WTC11 (cell line): ENCODE measurements around the gene LGR4. TPM values are rescaled to one million over a fixed set of nuclear protein-coding genes. Genes with fewer than 3 reads are reported as not detected.

Experiments used
- ATAC-seq: fragments of 200-7000 bp; cut with Tn5 transposase; 2 replicates; pipeline ENCODE4 v1.10.0; 2021; ENCODE audit warnings: mild to moderate bottlenecking, moderate library complexity
- CTCF ChIA-PET: fragments of 300-600 bp; sonication (Branson Sonifier 250); formaldehyde crosslinking; loops from one replicate; lab custom pipeline; 2021; ENCODE audit warnings: antibody characterized with exemption; lab: Charles Lee
- POLR2A ChIA-PET: fragments of 350-600 bp; sonication (Branson Sonifier 250); formaldehyde crosslinking; loops from one replicate; lab custom pipeline; 2021; ENCODE audit warnings: antibody characterized with exemption; lab: Charles Lee
- DNase-seq: peaks from one replicate; pipeline ENCODE4 v3.0.0; 2021; ENCODE audit warnings: low spot score
- H3K27ac Mint-ChIP-seq: 2 replicates; pipeline ENCODE4 v1.8.0; 2021; ENCODE audit warnings: mixed read lengths
- H3K27me3 Mint-ChIP-seq: 2 replicates; pipeline ENCODE4 v1.8.0; 2021; ENCODE audit warnings: low read depth, mild to moderate bottlenecking, moderate library complexity, mixed read lengths
- H3K36me3 Mint-ChIP-seq: 2 replicates; pipeline ENCODE4 v1.8.0; 2021; ENCODE audit warnings: mixed read lengths
- H3K4me1 Mint-ChIP-seq: 2 replicates; pipeline ENCODE4 v1.8.0; 2022; ENCODE audit warnings: mixed read lengths
- H3K4me3 Mint-ChIP-seq: 2 replicates; pipeline ENCODE4 v1.8.0; 2021; ENCODE audit warnings: mild to moderate bottlenecking, moderate library complexity, mixed read lengths
- H3K9me3 Mint-ChIP-seq: 2 replicates; pipeline ENCODE4 v1.8.0; 2021; ENCODE audit warnings: mixed read lengths
- ATF2 ChIP-seq: sonication (generic); formaldehyde crosslinking; IDR thresholded peaks from 2 replicates; pipeline ENCODE4 v1.8.1; 2022; ENCODE audit warnings: low read depth, missing genetic modification reagents, borderline replicate concordance
- ATF3 ChIP-seq: sonication (generic); formaldehyde crosslinking; conservative IDR thresholded peaks from 2 replicates; pipeline ENCODE4 v1.8.1; 2022; ENCODE audit warnings: mild to moderate bottlenecking, missing genetic modification reagents
- ATF6 ChIP-seq: sonication (generic); formaldehyde crosslinking; IDR thresholded peaks from 2 replicates; pipeline ENCODE4 v1.8.1; 2023; ENCODE audit warnings: mild to moderate bottlenecking, missing genetic modification reagents
- CBFB ChIP-seq: sonication (generic); formaldehyde crosslinking; IDR thresholded peaks from 2 replicates; pipeline ENCODE4 v1.8.1; 2022; ENCODE audit warnings: mild to moderate bottlenecking, low read depth, missing genetic modification reagents
- CDX4 ChIP-seq: fragments of 250-450 bp; sonication (Bioruptor Pico); IDR thresholded peaks from 2 replicates; pipeline ENCODE4 v1.9.0; 2021; ENCODE audit warnings: moderate library complexity, mild to moderate bottlenecking, inconsistent platforms, borderline replicate concordance
- CREB1 ChIP-seq: sonication (generic); formaldehyde crosslinking; IDR thresholded peaks from 2 replicates; pipeline ENCODE4 v1.8.0; 2023; ENCODE audit warnings: mild to moderate bottlenecking, missing genetic modification reagents
- CTCF ChIP-seq: fragments of 200-600 bp; IDR thresholded peaks from 2 replicates; pipeline ENCODE4 v1.8.0; 2022; ENCODE audit warnings: antibody characterized with exemption
- ELF4 ChIP-seq: sonication (generic); formaldehyde crosslinking; IDR thresholded peaks from 2 replicates; pipeline ENCODE4 v1.8.1; 2022; ENCODE audit warnings: low read depth, mild to moderate bottlenecking, moderate library complexity, missing genetic modification reagents
- EMX1 ChIP-seq: fragments of 250-450 bp; sonication (Bioruptor Pico); IDR thresholded peaks from 2 replicates; pipeline ENCODE4 v1.8.0; 2021; ENCODE audit warnings: mild to moderate bottlenecking
- GABPB1 ChIP-seq: sonication (generic); formaldehyde crosslinking; IDR thresholded peaks from 2 replicates; pipeline ENCODE4 v1.8.1; 2023; ENCODE audit warnings: mild to moderate bottlenecking, missing genetic modification reagents
- MAX ChIP-seq: sonication (generic); formaldehyde crosslinking; IDR thresholded peaks from 2 replicates; pipeline ENCODE4 v1.8.0; 2022; ENCODE audit warnings: mild to moderate bottlenecking, missing genetic modification reagents
- NFE2L1 ChIP-seq: sonication (generic); formaldehyde crosslinking; IDR thresholded peaks from 2 replicates; pipeline ENCODE4 v1.8.1; 2023; ENCODE audit warnings: missing genetic modification reagents
- NR1H2 ChIP-seq: sonication (generic); formaldehyde crosslinking; IDR thresholded peaks from 2 replicates; pipeline ENCODE4 v1.9.0; 2021; ENCODE audit warnings: mild to moderate bottlenecking, moderate library complexity, missing genetic modification reagents
- RELA ChIP-seq: sonication (generic); formaldehyde crosslinking; IDR thresholded peaks from 2 replicates; pipeline ENCODE4 v1.8.1; 2022; ENCODE audit warnings: missing genetic modification reagents, mild to moderate bottlenecking, borderline replicate concordance
- SP1 ChIP-seq: sonication (generic); formaldehyde crosslinking; conservative IDR thresholded peaks from 2 replicates; pipeline ENCODE4 v1.8.1; 2022; ENCODE audit warnings: missing genetic modification reagents
- STAT6 ChIP-seq: sonication (generic); formaldehyde crosslinking; conservative IDR thresholded peaks from 2 replicates; pipeline ENCODE4 v1.8.1; 2023; ENCODE audit warnings: mild to moderate bottlenecking, low read depth, missing genetic modification reagents, moderate library complexity
- TEAD1 ChIP-seq: sonication (generic); formaldehyde crosslinking; IDR thresholded peaks from 2 replicates; pipeline ENCODE4 v1.8.0; 2022; ENCODE audit warnings: mild to moderate bottlenecking, missing genetic modification reagents
- TP53 ChIP-seq: sonication (generic); formaldehyde crosslinking; IDR thresholded peaks from 2 replicates; pipeline ENCODE4 v1.8.1; 2023; ENCODE audit warnings: mild to moderate bottlenecking, missing genetic modification reagents
- ZBTB21 ChIP-seq: sonication (generic); formaldehyde crosslinking; IDR thresholded peaks from 2 replicates; pipeline ENCODE4 v1.8.1; 2023; ENCODE audit warnings: mild to moderate bottlenecking, missing genetic modification reagents, borderline replicate concordance
- ZNF121 ChIP-seq: sonication (generic); formaldehyde crosslinking; IDR thresholded peaks from 2 replicates; pipeline ENCODE4 v1.8.0; 2023; ENCODE audit warnings: missing genetic modification reagents
- ZNF317 ChIP-seq: sonication (generic); formaldehyde crosslinking; IDR thresholded peaks from 2 replicates; pipeline ENCODE4 v1.8.1; 2023; ENCODE audit warnings: low read depth, mild to moderate bottlenecking, moderate library complexity, missing genetic modification reagents, borderline replicate concordance
- ZNF671 ChIP-seq: fragments of 250-450 bp; sonication (Bioruptor Pico); IDR thresholded peaks from 2 replicates; pipeline ENCODE4 v1.8.0; 2021; ENCODE audit warnings: mild to moderate bottlenecking
- total RNA-seq: library from RNA; stranded (reverse); gene quantifications from 3 replicates; pipeline ENCODE4 v1.2.3, GENCODE V29; 2021

Gene LGR4
- total RNA-seq, 1 experiment from 2014 or later: 53.8 TPM

GRCh38 chr11:27466363-27466762, 6.2 kb downstream of the LGR4 start (continued):
- no peak for TF ChIP-seq ZNF121 (CRISPR knock-in tag)
- TF ChIP-seq CREB1 (CRISPR knock-in tag): no peak
- TF ChIP-seq ELF4 (CRISPR knock-in tag): no peak
- no peak for TF ChIP-seq NR1H2 (CRISPR knock-in tag)
- no peak for TF ChIP-seq RELA (CRISPR knock-in tag)
- no peak for TF ChIP-seq CTCF
- TF ChIP-seq TP53: no peak
- TF ChIP-seq MAX (CRISPR knock-in tag): no peak
- TF ChIP-seq EMX1 (CRISPR knock-in tag): no peak
- TF ChIP-seq ATF2 (CRISPR knock-in tag): no peak
- no peak for TF ChIP-seq CBFB (CRISPR knock-in tag)

GRCh38 chr11:27465629-27466028, 7.0 kb downstream of the LGR4 start:
- POLR2A ChIA-PET: interaction anchor here (0.6 kb wide), 1 partner anchor 33 kb away, joined by 3 read pairs; no protein-coding TSS in a partner anchor
- no peaks in the 10 kb centered on the region for H3K27me3 Mint-ChIP-seq
- peaks cover 8% of the 10 kb centered on the region for H3K36me3 Mint-ChIP-seq
- peak overlapping the region; percentile 11; the same call in 1 of the 2 replicates for H3K4me3 Mint-ChIP-seq
- TF ChIP-seq ZNF317: no peak
- H3K4me1 Mint-ChIP-seq: peaks cover 79% of the 10 kb centered on the region
- no peaks in the 10 kb centered on the region for H3K9me3 Mint-ChIP-seq
- H3K27ac Mint-ChIP-seq: peak overlapping the region; percentile 62
- ATAC-seq (no peak), DNase-seq (no peak)
- CTCF ChIA-PET: interaction anchor here (1.2 to 1.7 kb wide), 2 partner anchors 20 to 22 kb away, joined by 4 to 8 read pairs; no protein-coding TSS in a partner anchor

- POLR2A ChIA-PET: interaction anchor here (0.6 to 1.1 kb wide), 3 partner anchors 8 to 32 kb away, joined by 3 to 5 read pairs (median 3); partner anchors contain the start of gene LGR4
- Mint-ChIP-seq H3K4me1 (peaks cover 79% of the 10 kb centered on the region), H3K4me3 (no peak overlapping the region), H3K9me3 (no peaks in the 10 kb centered on the region), H3K27ac (peak overlapping the region; percentile 89), H3K36me3 (peaks cover 8% of the 10 kb centered on the region), H3K27me3 (no peaks in the 10 kb centered on the region)
- DNase-seq (no peak), ATAC-seq (no peak)
- CTCF ChIA-PET: interaction anchor here (0.5 to 1.7 kb wide), 5 partner anchors 8 to 281 kb away, joined by 3 to 8 read pairs (median 4); partner anchors contain the start of gene LGR4
- TF ChIP-seq NFE2L1 (no peak), ZBTB21 (no peak), TEAD1 (CRISPR knock-in tag) (no peak), SP1 (CRISPR knock-in tag) (no peak), ATF6 (no peak), ZNF671 (CRISPR knock-in tag) (no peak), GABPB1 (CRISPR knock-in tag) (no peak), CDX4 (CRISPR knock-in tag) (no peak), STAT6 (no peak), NR1H2 (CRISPR knock-in tag) (no peak), ATF3 (CRISPR knock-in tag) (no peak), CBFB (CRISPR knock-in tag) (no peak)
These were observed 7.7 kb downstream of the LGR4 start for GRCh38 chr11:27464909-27465308.
